ENCODE data around the gene GNAO1.

The GNAO1 gene

GRCh38 chr16:56241596-56241995 is 50.3 kb downstream of the GNAO1 start:
- DNase-seq (ENCODE audit: low spot score) = no peak

GRCh38 chr16:56242740-56243139 is 51.5 kb downstream of the GNAO1 start:
- DNase-seq (ENCODE audit: low spot score) = no peak

DNA sequence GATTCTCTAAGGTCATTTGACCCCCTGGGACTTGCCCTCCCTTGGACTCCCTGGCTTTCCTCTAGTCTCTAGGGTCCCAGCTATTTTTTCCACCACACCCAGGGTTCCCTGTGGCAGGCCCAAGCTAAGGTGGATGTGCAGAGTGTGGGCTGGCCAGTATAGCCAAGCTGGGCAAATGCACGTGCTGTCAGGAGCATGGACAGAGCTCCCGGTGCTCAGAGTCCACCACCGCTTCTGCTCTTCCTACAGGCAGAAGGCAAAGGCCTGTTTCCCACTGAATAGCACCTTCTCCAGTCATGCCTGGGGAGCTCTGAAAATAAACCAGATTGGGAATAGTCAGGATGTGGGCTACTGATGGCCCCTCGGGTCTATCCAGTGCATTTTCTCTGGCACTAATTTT is 53.3 kb downstream of the GNAO1 start:
- DNase-seq (ENCODE audit: low spot score) = no peak

DNA sequence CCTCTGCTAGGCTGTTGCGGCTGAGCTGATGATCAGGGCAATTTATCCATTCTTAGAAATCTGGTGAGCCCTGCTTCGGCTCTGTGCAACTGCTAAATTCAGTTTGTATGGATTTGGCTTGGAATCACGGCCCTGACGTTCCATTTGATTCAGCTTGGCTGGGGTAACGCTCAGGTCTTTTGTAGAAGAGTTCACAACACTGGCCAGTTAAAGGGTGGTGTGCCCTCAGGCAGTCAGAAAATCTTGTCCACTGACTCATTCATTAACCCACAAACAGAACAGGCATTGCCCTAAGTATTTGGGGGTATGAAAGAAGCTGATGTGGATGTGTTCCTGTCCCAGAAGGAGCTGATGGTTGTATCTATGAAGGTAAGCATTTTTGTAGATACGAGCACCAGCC is 53.9 kb downstream of the GNAO1 start:
- DNase-seq (ENCODE audit: low spot score) = no peak

DNA sequence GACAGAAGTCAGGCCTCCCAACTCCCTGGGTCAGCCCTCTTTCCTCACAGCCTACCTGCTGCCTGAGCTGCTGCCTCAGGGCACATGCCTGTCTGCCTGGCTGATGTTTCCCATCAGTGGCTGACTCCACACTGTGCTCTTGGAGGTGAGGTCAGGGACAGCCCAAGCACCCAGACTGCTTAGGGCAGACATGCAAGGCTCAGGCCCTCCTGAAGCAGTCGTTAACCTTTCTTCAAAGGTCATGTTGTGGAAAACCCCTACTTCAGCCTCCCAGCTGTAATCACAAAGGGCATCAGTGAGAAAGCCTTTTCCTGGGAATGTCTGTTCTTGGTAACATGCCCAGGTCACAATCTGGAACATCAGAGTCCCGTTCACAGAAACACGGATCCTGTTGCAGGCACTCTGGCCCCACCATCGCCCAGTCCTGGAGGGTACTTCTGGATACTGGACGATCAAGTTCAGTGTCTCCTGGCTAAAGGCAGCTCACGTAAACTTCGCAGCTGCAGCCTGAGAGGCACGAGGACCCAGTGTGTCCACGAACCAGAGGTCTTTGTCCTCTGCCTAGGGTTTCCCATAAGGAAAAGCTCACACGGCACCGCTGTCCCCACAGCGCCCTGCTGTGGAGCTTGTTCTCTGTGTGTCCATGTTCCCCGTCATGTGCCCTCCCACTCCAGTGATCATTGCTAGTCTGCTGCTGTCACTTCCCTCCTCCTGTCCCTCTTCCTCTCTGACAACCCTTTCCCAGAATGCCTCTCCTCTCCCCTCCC is 54.9 kb downstream of the GNAO1 start:
- no peak for DNase-seq (ENCODE audit: low spot score)

DNA sequence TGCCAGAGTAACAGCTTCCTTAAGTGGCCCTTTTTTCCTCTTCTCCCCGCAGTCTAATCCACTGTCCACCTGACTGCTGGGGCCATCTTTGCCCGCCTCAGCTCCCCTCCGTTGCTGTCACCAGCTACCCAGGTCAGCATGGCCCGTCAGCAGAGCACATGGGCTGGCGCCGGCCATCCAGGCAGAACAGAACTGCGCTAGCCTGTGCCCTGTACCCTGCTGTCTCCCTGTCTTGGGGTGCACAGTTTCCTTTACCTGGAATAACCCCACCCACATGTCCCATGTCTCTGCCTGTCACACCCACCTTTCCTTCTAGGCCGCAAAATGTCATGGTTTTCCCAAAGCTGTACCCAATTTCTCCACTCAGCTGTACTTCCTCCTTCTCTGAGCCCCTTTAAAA is 55.7 kb downstream of the GNAO1 start:
- no peak for DNase-seq (ENCODE audit: low spot score)

DNA sequence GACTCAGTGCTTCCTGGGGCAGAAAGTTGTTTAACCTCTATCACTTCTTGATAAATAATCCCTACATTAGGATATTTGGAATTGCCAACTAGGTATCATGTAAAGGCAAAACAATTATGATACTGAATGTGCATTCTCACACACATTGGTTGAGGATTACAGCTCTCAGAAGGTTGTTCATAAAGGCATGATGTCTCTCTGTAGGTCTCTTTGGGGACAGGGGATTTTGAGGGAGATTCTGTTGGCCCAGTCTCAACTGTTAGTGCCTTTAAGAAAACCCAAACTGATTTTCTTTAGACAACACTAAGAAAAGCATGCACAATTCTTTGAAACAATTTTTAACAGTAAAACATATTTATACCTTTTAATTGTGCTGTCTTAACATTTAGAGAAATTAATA is 56.5 kb downstream of the GNAO1 start:
- DNase-seq (ENCODE audit: low spot score) = no peak

DNA sequence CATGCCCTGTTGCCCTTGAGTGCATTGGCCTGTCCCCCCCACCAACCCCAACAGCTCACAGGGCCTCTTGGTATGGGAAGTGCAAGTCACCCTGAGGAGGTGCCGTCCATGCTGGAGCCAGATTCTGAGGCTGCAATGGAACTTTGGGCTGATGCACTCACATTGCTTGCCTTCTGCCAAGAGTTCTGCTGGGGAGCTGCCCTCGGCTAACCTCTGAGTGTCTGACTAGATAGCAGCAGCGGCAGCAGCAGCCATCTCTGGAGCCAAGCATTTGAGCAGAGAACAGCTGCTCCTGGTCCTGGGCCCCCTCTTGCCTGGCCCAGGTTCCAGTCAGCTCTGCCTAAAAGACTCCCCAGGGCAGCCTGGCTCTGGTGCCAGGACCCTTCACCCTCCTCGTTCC is 61.5 kb downstream of the GNAO1 start:
- no peak for DNase-seq (ENCODE audit: low spot score)

- no peak for DNase-seq (ENCODE audit: low spot score)
Measured at GRCh38 chr16:56255904-56256303, 64.6 kb downstream of the GNAO1 start.

- no peak for DNase-seq (ENCODE audit: low spot score)
Measured at GRCh38 chr16:56257239-56257638, 66.0 kb downstream of the GNAO1 start.

GRCh38 chr16:56257666-56258342 is 66.5 kb downstream of the GNAO1 start:
- DNase-seq (ENCODE audit: low spot score) = no peak

DNA sequence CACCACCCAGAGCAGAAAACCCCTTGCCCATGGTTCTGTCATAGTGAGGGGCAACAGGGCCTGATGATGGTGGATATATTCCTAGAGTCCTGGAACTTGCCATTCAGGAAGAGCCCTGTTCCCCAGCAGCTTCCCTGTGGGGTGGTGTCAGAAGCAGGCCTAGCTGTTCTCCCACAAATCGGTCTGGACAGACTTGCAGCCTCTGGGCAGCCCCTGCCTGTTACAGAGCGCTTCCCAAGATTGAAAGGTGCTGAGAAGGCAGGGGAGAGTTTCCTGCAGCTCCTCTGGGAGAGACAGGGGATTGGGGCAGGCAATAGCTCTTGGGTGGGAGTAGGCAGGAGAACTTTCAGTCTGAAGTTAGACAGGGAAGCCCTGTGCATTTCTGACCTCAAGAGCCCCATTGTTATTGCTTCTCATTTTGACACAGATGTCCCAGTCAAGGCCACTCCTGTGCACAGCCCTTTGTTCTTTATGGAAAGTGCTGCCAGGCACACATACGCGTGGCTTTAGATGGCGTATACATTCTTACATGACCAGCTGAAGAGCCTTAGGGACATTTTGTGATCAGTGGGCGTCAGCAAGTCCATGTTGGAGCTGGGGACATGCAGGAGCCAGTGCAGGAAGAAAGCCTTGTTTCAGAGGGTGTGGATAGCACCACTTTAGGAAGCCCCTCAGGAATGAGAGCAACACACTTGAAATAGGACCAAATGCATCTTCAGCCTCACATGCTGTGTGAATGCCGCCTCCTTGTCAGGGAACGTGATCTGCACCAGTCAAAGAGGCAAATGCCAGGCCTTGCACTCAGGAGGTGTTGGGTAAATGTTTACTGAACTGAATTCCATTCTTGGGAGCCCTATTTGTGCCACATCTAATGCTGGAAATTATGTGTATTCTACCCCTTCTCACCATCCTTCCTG is 67.5 kb downstream of the GNAO1 start:
- DNase-seq (ENCODE audit: low spot score) = no peak

DNA sequence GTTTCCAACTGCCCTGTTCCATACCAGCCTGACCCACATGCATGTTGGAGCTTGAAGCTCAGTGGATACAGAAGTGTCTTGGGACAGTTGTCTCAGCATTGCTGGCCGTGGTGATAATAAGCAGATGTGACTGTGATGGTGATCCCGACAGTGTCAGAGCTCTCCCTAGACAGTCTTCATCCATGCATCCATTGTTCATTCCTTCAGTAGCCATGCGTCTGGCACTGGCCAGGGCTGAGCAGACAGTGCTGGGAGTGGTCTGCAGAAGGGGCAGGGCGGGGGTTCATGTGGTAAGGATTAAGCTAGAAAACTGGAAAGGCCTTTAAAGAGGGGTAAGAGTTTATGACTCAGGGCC is 68.1 kb downstream of the GNAO1 start:
- DNase-seq (ENCODE audit: low spot score) = no peak

- DNase-seq (ENCODE audit: low spot score) = no peak
Measured at GRCh38 chr16:56260378-56261160, 69.3 kb downstream of the GNAO1 start.

DNA sequence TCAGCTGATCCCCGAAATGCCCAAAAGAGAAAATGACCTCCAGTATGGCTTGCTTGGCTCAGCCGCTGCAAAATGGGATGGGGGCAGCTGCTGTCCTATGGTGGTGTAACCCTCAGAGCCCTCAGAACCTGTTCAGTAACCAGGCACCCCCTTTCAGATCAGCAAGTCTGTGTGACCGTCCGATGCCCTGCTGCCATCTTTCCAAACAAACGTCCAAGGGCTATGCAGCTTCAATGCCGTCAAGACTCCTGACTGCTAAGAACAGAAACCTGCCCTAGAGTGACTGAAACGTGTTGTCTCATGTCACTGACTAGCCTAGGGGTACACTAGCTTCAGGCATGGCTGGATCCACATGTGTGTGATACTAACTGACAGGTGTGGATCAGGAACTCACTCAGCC is 70.4 kb downstream of the GNAO1 start:
- no peak for DNase-seq (ENCODE audit: low spot score)

- peak; percentile 80 for DNase-seq (ENCODE audit: low spot score)
Measured at GRCh38 chr16:56262148-56262547, 70.9 kb downstream of the GNAO1 start.

GRCh38 chr16:56262551-56263245 is 71.4 kb downstream of the GNAO1 start:
- peak; percentile 3 for DNase-seq (ENCODE audit: low spot score)

- no peak for DNase-seq (ENCODE audit: low spot score)
Measured at GRCh38 chr16:56263711-56264608, 72.7 kb downstream of the GNAO1 start.

DNA sequence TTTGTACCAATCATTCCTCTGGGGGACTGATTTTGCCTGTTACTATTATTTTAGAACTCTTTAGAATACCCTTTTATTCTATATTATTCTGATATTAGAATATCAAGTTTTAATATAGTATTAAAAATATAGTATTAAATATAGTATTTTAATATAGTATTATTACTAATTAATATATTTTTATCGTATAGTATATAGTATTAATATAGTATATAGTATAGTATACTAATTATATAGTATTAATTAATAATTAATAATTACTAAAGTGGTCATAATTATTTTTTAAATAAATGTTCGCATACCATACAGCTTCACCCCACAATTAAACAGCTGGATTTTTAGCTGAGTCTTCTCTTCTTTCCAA is 73.3 kb downstream of the GNAO1 start:
- DNase-seq (ENCODE audit: low spot score) = no peak

DNA sequence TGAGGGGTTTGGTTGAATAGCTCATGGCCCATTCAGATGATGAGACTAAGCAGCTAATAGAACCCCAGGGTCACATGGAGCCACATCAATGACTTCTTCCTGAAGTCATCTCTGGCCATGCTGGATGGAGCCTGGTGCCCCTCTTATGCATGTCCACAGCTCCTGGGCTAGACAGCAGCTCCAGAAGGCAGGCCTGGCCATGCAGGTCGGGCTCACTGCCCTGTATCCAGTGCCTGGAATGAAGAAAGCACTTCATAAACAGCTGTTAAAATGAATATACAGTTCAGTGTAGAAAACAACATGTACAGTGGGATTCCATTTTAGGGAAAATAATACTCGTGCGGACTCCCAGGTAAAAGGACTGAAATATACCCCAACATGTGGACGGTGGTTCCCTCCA is 73.9 kb downstream of the GNAO1 start:
- no peak for DNase-seq (ENCODE audit: low spot score)
